ENCODE data around the gene RIOX2. TPM values are rescaled to one million over a fixed set of nuclear protein-coding genes. Genes with fewer than 3 reads are reported as not detected.

RIOX2 gene
- total RNA-seq, 2 donors from 2014 or later = 12.5 to 13.6 TPM

- H3K27ac ChIP-seq (ENCODE audit: low read depth, low read length) = no peak overlapping the region
- no peak overlapping the region for H3K4me3 ChIP-seq (ENCODE audit: low read length)
- WGBS, 2 experiments (ENCODE audit: insufficient coverage in 1 of 2, insufficient read length in 1 of 2) = 91 to 92% methylated on average over 2 of the region's 2 CpGs
- Mint-ChIP-seq H3K9me3 (no peaks in the 10 kb centered on the region), H3K36me3 (ENCODE audit: low read depth) (peaks cover 21% of the 10 kb centered on the region), H3K27ac (no peak overlapping the region), H3K27me3 (ENCODE audit: insufficient read depth) (no peaks in the 10 kb centered on the region), H3K4me3 (no peak overlapping the region), H3K4me1 (no peaks in the 10 kb centered on the region)
- H3K36me3 ChIP-seq (ENCODE audit: control insufficient read depth, insufficient read depth, low read length) = peaks cover 12% of the 10 kb centered on the region
- TF ChIP-seq CTCF (conservative IDR thresholded peaks at IDR 0.05) = no peak
- no peak for DNase-seq
- H3K9ac ChIP-seq (ENCODE audit: extremely low read depth, low read length, poor library complexity, severe bottlenecking) = no peak overlapping the region
- no peaks in the 10 kb centered on the region for H3K9me3 ChIP-seq (ENCODE audit: control insufficient read depth, low read length)
- no peaks in the 10 kb centered on the region for H3K4me1 ChIP-seq (ENCODE audit: control insufficient read depth, insufficient read depth, low read length)
- no peaks in the 10 kb centered on the region for H3K27me3 ChIP-seq (ENCODE audit: control insufficient read depth, insufficient read depth, low read length, poor library complexity, severe bottlenecking)
These were observed 23.1 kb downstream of the RIOX2 start for GRCh38 chr3:97949110-97949485.

DNA sequence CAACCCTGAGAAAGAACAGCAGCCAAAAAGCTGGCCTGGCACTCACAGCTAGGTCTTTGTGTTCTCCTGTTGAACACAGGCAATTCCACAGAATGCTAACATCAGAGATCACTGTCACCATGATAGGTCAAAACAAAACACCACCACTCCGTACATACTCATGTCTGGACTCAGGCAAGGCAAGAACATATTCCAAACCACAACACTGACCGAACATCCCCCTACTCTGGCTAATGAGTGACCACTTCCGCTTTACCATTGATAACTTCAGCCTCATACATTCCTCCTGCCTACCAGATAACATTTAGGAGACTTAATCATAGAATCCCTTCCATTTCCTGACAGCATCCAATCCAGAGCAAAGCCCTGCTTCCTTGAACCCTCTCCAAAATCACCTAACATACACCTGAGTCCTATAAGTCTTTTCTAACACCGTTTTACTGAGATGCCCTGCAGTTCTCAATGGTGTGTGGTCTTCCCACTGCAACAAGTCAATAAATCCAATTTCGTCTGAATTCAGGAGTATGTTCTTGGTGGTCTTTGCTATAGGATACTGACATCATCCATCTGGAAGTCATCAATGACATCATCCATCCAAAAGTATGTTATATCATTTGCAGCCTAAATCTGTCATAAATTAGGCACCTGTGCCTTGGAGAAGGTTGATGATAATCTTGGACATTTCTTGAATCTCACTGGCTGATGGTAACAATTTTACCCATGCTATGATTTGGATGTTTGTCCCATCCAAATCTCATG, 23.7 kb downstream of the RIOX2 start:
- H3K27ac ChIP-seq (ENCODE audit: low read depth, low read length) = no peak overlapping the region
- Mint-ChIP-seq H3K4me3 (no peak overlapping the region), H3K36me3 (ENCODE audit: low read depth) (peaks cover 22% of the 10 kb centered on the region), H3K9me3 (no peaks in the 10 kb centered on the region), H3K27me3 (ENCODE audit: insufficient read depth) (no peaks in the 10 kb centered on the region), H3K27ac (no peak overlapping the region), H3K4me1 (no peaks in the 10 kb centered on the region)
- no peak overlapping the region for H3K4me3 ChIP-seq (ENCODE audit: low read length)
- H3K4me1 ChIP-seq (ENCODE audit: control insufficient read depth, insufficient read depth, low read length) = no peaks in the 10 kb centered on the region
- peaks cover 18% of the 10 kb centered on the region for H3K36me3 ChIP-seq (ENCODE audit: control insufficient read depth, insufficient read depth, low read length)
- TF ChIP-seq CTCF (conservative IDR thresholded peaks at IDR 0.05) = no peak
- H3K27me3 ChIP-seq (ENCODE audit: control insufficient read depth, insufficient read depth, low read length, poor library complexity, severe bottlenecking) = no peaks in the 10 kb centered on the region
- no peaks in the 10 kb centered on the region for H3K9me3 ChIP-seq (ENCODE audit: control insufficient read depth, low read length)
- H3K9ac ChIP-seq (ENCODE audit: extremely low read depth, low read length, poor library complexity, severe bottlenecking) = no peak overlapping the region
- WGBS, 2 experiments (ENCODE audit: insufficient coverage in 1 of 2, insufficient read length in 1 of 2) = 89 to 95% methylated on average over 4 to 5 of the region's 5 CpGs
- no peak for DNase-seq

- no peak for TF ChIP-seq CTCF (conservative IDR thresholded peaks at IDR 0.05)
- Mint-ChIP-seq H3K36me3 (ENCODE audit: low read depth) (peaks cover 23% of the 10 kb centered on the region), H3K27ac (no peak overlapping the region), H3K4me1 (no peaks in the 10 kb centered on the region), H3K4me3 (no peak overlapping the region), H3K27me3 (ENCODE audit: insufficient read depth) (no peaks in the 10 kb centered on the region), H3K9me3 (no peaks in the 10 kb centered on the region)
- DNase-seq = no peak
- no peak overlapping the region for H3K4me3 ChIP-seq (ENCODE audit: low read length)
- H3K9ac ChIP-seq (ENCODE audit: extremely low read depth, low read length, poor library complexity, severe bottlenecking) = no peak overlapping the region
- H3K36me3 ChIP-seq (ENCODE audit: control insufficient read depth, insufficient read depth, low read length) = peaks cover 31% of the 10 kb centered on the region
- WGBS, 2 experiments (ENCODE audit: insufficient coverage in 1 of 2, insufficient read length in 1 of 2) = 92 to 93% methylated on average over 2 to 3 of the region's 4 CpGs
- no peaks in the 10 kb centered on the region for H3K9me3 ChIP-seq (ENCODE audit: control insufficient read depth, low read length)
- no peaks in the 10 kb centered on the region for H3K27me3 ChIP-seq (ENCODE audit: control insufficient read depth, insufficient read depth, low read length, poor library complexity, severe bottlenecking)
- H3K27ac ChIP-seq (ENCODE audit: low read depth, low read length) = no peak overlapping the region
- no peaks in the 10 kb centered on the region for H3K4me1 ChIP-seq (ENCODE audit: control insufficient read depth, insufficient read depth, low read length)
These were observed 29.3 kb downstream of the RIOX2 start for GRCh38 chr3:97942801-97943546.

Data from endodermal cell (in vitro differentiated cells).